ENCODE results near the gene SEMA3C. TPM values are rescaled to one million over a fixed set of nuclear protein-coding genes. Genes with fewer than 3 reads are reported as not detected.

The SEMA3C gene
- total and polyA plus RNA-seq, 4 donors, result 3.3 to 86.8 (median 15.9) TPM

DNA sequence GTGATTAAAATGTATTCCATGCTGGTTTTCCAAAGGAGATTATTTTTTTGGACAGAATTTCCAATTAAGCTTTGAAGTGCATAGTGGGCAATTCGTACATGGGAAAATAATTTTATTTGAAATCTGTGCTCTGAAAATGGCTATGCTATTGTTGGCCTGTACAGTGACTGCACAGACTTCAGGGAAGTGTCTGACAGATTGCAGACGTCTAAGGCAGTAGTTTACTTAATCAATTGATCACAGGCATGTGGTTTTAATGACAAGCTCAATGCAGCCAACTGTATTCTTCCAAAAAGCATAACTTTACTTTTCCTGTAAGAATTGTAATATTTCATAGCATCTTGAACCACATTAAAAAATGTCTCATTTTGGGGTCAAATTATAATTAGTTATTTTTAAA lies 102.0 kb downstream of the SEMA3C start:
- intact Hi-C loops (cut with DNase I), result no loop called here
- DNase-seq, result no peak
- 32 to 33% methylated on average over 2 of the region's 2 CpGs for WGBS, 2 donors
- Histone ChIP-seq H3K4me1 (ENCODE audit: control insufficient read depth in 1 of 2, insufficient read depth in 2 of 2, low read length in 2 of 2) (no peaks in the 10 kb centered on the region), H3K27ac (ENCODE audit: low read depth in 1 of 2, low read length in 2 of 2) (no peak overlapping the region), H3K36me3 (ENCODE audit: control insufficient read depth in 1 of 2, insufficient read depth in 2 of 2, low read length in 1 of 2) (no peaks in the 10 kb centered on the region), H3K4me3 (ENCODE audit: low read length in 2 of 2) (no peak overlapping the region), H3K9me3 (ENCODE audit: control insufficient read depth, low read length) (no peaks in the 10 kb centered on the region), H3K27me3 (ENCODE audit: control insufficient read depth in 1 of 2, insufficient read depth in 2 of 2, low read length in 1 of 2) (no peaks in the 10 kb centered on the region)
- no peak for ATAC-seq (ENCODE audit: low FRiP score)

- WGBS, 2 donors, result 74 to 93% methylated on average over 1 of the region's 1 CpG
- no peak for ATAC-seq (ENCODE audit: low FRiP score)
Observed at GRCh38 chr7:80815733-80816132, 103.1 kb downstream of the SEMA3C start.

DNA sequence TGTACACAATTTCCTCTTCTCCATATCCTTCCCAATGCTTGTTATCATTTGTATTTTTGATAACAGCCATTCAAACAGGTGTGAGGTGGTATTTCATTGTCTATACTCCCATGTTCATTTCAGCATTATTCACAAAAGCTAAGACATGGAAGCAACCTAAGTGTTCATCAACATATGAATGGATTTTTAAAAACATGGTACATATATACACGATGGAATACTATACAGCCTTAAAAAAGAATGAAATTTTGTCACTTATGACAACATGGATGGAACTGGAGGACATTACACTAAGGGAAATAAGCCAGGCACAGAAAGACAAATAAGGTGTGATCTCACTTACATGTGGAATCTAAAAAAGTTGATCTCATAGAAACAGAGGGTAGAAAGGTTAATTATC lies 109.3 kb downstream of the SEMA3C start:
- no peaks in the 10 kb centered on the region for H3K9me3 ChIP-seq (ENCODE audit: control insufficient read depth, low read length)
- no peak for ATAC-seq (ENCODE audit: low FRiP score)

More at GRCh38 chr7:80815733-80816132, 103.1 kb downstream of the SEMA3C start:
- Histone ChIP-seq H3K9me3 (ENCODE audit: control insufficient read depth, low read length) (no peaks in the 10 kb centered on the region), H3K27ac (ENCODE audit: low read depth in 1 of 2, low read length in 2 of 2) (no peak overlapping the region), H3K4me3 (ENCODE audit: low read length in 2 of 2) (no peak overlapping the region), H3K36me3 (ENCODE audit: control insufficient read depth in 1 of 2, insufficient read depth in 2 of 2, low read length in 1 of 2) (no peaks in the 10 kb centered on the region), H3K4me1 (ENCODE audit: control insufficient read depth in 1 of 2, insufficient read depth in 2 of 2, low read length in 2 of 2) (no peaks in the 10 kb centered on the region), H3K27me3 (ENCODE audit: control insufficient read depth in 1 of 2, insufficient read depth in 2 of 2, low read length in 1 of 2) (no peaks in the 10 kb centered on the region)
- no peak for DNase-seq
- intact Hi-C loops (cut with DNase I), result no loop called here

GRCh38 chr7:80807166-80807900 lies 111.5 kb downstream of the SEMA3C start:
- H3K27me3 ChIP-seq (ENCODE audit: control insufficient read depth in 1 of 2, insufficient read depth in 2 of 2, low read length in 1 of 2), result no peaks in the 10 kb centered on the region
- H3K4me1 ChIP-seq (ENCODE audit: control insufficient read depth in 1 of 2, insufficient read depth in 2 of 2, low read length in 2 of 2), result no peaks in the 10 kb centered on the region
- ATAC-seq (ENCODE audit: low FRiP score) (no peak), DNase-seq (no peak)
- H3K9me3 ChIP-seq (ENCODE audit: control insufficient read depth, low read length), result no peaks in the 10 kb centered on the region
- no peaks in the 10 kb centered on the region for H3K36me3 ChIP-seq (ENCODE audit: control insufficient read depth in 1 of 2, insufficient read depth in 2 of 2, low read length in 1 of 2)
- H3K4me3 ChIP-seq (ENCODE audit: low read length in 2 of 2), result no peak overlapping the region
- no peak overlapping the region for H3K27ac ChIP-seq (ENCODE audit: low read depth in 1 of 2, low read length in 2 of 2)
- 39 to 49% methylated on average over 3 of the region's 3 CpGs for WGBS, 2 donors
- intact Hi-C loops (cut with DNase I), result no loop called here

More for the DNA sequence above, 109.3 kb downstream of the SEMA3C start:
- DNase-seq, result no peak
- H3K36me3 ChIP-seq (ENCODE audit: control insufficient read depth in 1 of 2, insufficient read depth in 2 of 2, low read length in 1 of 2), result no peaks in the 10 kb centered on the region
- no peaks in the 10 kb centered on the region for H3K27me3 ChIP-seq (ENCODE audit: control insufficient read depth in 1 of 2, insufficient read depth in 2 of 2, low read length in 1 of 2)
- 93 to 96% methylated on average over 1 of the region's 1 CpG for WGBS, 2 donors
- intact Hi-C loops (cut with DNase I), result no loop called here
- H3K4me3 ChIP-seq (ENCODE audit: low read length in 2 of 2), result no peak overlapping the region
- H3K4me1 ChIP-seq (ENCODE audit: control insufficient read depth in 1 of 2, insufficient read depth in 2 of 2, low read length in 2 of 2), result no peaks in the 10 kb centered on the region
- no peak overlapping the region for H3K27ac ChIP-seq (ENCODE audit: low read depth in 1 of 2, low read length in 2 of 2)

- no peak overlapping the region for H3K27ac ChIP-seq (ENCODE audit: low read depth in 1 of 2, low read length in 2 of 2)
- intact Hi-C loops (cut with DNase I), result no loop called here
- ATAC-seq (ENCODE audit: low FRiP score) (no peak), DNase-seq (no peak)
- H3K36me3 ChIP-seq (ENCODE audit: control insufficient read depth in 1 of 2, insufficient read depth in 2 of 2, low read length in 1 of 2), result no peaks in the 10 kb centered on the region
- WGBS, 2 donors, result 34 to 43% methylated on average over 6 of the region's 6 CpGs
- H3K9me3 ChIP-seq (ENCODE audit: control insufficient read depth, low read length), result no peaks in the 10 kb centered on the region
- H3K27me3 ChIP-seq (ENCODE audit: control insufficient read depth in 1 of 2, insufficient read depth in 2 of 2, low read length in 1 of 2), result no peaks in the 10 kb centered on the region
- H3K4me1 ChIP-seq (ENCODE audit: control insufficient read depth in 1 of 2, insufficient read depth in 2 of 2, low read length in 2 of 2), result no peaks in the 10 kb centered on the region
- H3K4me3 ChIP-seq (ENCODE audit: low read length in 2 of 2), result no peak overlapping the region
Observed at GRCh38 chr7:80806663-80807062, 112.2 kb downstream of the SEMA3C start.

GRCh38 chr7:80804589-80804988 lies 114.3 kb downstream of the SEMA3C start:
- H3K36me3 ChIP-seq (ENCODE audit: control insufficient read depth in 1 of 2, insufficient read depth in 2 of 2, low read length in 1 of 2), result no peaks in the 10 kb centered on the region
- H3K9me3 ChIP-seq (ENCODE audit: control insufficient read depth, low read length), result no peaks in the 10 kb centered on the region
- no peaks in the 10 kb centered on the region for H3K4me1 ChIP-seq (ENCODE audit: control insufficient read depth in 1 of 2, insufficient read depth in 2 of 2, low read length in 2 of 2)
- no peaks in the 10 kb centered on the region for H3K27me3 ChIP-seq (ENCODE audit: control insufficient read depth in 1 of 2, insufficient read depth in 2 of 2, low read length in 1 of 2)
- H3K4me3 ChIP-seq (ENCODE audit: low read length in 2 of 2), result no peak overlapping the region
- intact Hi-C loops (cut with DNase I), result no loop called here
- ATAC-seq (ENCODE audit: low FRiP score), result no peak
- H3K27ac ChIP-seq (ENCODE audit: low read depth in 1 of 2, low read length in 2 of 2), result no peak overlapping the region
- WGBS, 2 donors, result 83 to 86% methylated on average over 4 of the region's 4 CpGs
- no peak for DNase-seq

DNA sequence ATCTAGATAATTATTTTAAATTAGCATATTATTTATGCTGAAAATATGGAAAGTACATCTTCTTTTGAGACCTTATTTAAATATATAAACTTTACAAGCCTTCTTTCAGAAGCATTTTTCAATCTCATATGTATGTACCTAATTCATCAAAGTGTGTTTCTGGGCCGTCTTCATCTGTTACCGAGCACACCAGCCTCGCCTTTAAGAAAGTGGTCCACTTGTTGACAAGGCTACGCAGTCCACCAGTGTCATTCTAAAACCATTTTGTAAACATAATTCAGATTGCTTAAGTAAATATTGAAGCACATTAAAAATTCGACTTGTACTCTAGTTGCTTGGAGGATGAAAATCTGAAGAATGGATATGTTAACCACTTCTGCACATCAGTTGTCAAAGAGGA lies 116.3 kb downstream of the SEMA3C start:
- Histone ChIP-seq H3K27ac (ENCODE audit: low read depth in 1 of 2, low read length in 2 of 2) (no peak overlapping the region), H3K9me3 (ENCODE audit: control insufficient read depth, low read length) (no peaks in the 10 kb centered on the region)
- 73 to 80% methylated on average over 5 of the region's 5 CpGs for WGBS, 2 donors

DNA sequence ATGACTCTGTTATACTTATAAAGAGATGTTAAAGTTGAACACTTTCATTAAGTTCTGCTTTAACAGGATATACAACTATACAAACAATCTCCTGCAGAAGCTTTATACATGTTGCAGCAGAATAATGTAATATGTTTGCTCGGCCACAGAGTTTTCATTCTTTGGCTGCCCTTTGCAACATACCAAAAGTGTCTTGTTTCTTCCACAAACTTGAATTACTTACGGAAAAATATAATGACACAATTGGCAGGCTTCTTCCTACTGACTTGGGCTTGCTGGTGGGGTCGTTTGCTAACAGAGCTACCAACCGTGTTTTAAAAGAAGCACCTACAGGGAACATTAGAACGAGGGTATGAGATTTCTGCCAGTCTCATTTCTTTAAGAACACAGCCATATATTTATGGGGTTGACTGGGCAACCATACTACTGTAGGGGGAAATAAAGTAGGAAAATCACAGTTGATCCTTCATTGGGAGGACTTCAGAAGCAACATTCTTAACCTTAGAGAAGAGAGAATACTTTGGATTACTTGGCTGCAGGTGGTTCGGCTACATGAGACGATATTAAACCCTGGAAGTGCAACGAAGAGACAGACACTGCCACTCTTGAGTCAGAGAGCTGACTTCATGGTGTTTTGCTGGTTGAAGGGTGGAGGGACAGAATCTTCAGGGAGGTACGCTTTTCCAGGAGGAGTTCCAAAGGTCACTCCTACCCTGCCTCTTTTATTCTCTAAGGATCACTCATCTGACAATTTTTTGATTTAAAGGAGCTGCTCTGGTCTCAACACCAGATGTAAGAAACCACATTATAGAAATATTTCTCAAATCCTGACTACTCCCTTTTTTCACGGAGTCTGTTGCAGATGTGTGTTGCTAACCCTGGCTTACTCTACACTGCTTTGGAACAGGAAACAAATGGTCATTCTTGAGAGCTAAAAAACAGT lies 123.9 kb downstream of the SEMA3C start:
- Histone ChIP-seq H3K27ac (ENCODE audit: low read depth in 1 of 2, low read length in 2 of 2) (no peak overlapping the region), H3K4me1 (ENCODE audit: control insufficient read depth in 1 of 2, insufficient read depth in 2 of 2, low read length in 2 of 2) (no peaks in the 10 kb centered on the region), H3K27me3 (ENCODE audit: control insufficient read depth in 1 of 2, insufficient read depth in 2 of 2, low read length in 1 of 2) (no peaks in the 10 kb centered on the region), H3K36me3 (ENCODE audit: control insufficient read depth in 1 of 2, insufficient read depth in 2 of 2, low read length in 1 of 2) (no peaks in the 10 kb centered on the region), H3K9me3 (ENCODE audit: control insufficient read depth, low read length) (no peaks in the 10 kb centered on the region), H3K4me3 (ENCODE audit: low read length in 2 of 2) (no peak overlapping the region)
- no peak for ATAC-seq (ENCODE audit: low FRiP score)
- no peak for DNase-seq
- 61 to 73% methylated on average over 10 of the region's 10 CpGs for WGBS, 2 donors
- intact Hi-C loops (cut with DNase I), result no loop called here

More for the DNA sequence above, 116.3 kb downstream of the SEMA3C start:
- DNase-seq, result no peak
- Histone ChIP-seq H3K4me1 (ENCODE audit: control insufficient read depth in 1 of 2, insufficient read depth in 2 of 2, low read length in 2 of 2) (no peaks in the 10 kb centered on the region), H3K36me3 (ENCODE audit: control insufficient read depth in 1 of 2, insufficient read depth in 2 of 2, low read length in 1 of 2) (no peaks in the 10 kb centered on the region), H3K27me3 (ENCODE audit: control insufficient read depth in 1 of 2, insufficient read depth in 2 of 2, low read length in 1 of 2) (no peaks in the 10 kb centered on the region), H3K4me3 (ENCODE audit: low read length in 2 of 2) (no peak overlapping the region)
- no peak for ATAC-seq (ENCODE audit: low FRiP score)
- intact Hi-C loops (cut with DNase I), result no loop called here
